GM12878 (cell line): ENCODE data around the gene S100A9. TPM values are rescaled to one million over a fixed set of nuclear protein-coding genes. Genes with fewer than 3 reads are reported as not detected.

Experiments used
- ATAC-seq: fragments of 200-7000 bp; cut with Tn5 transposase; 3 replicates; pipeline ENCODE4 v1.9.1; 2020; ENCODE audit warnings: mild to moderate bottlenecking, moderate library complexity
- BruUV-seq: library from RNA; stranded (reverse); fragments of 400-500 nt; replicated peaks from 2 replicates; lab custom pipeline; 2021; lab: Mats Ljungman, UMichigan
- CTCF ChIA-PET: fragments of 300-600 bp; sonication (Branson Sonifier 250); formaldehyde crosslinking; extraction: SDS; loops from one replicate; lab custom pipeline; 2021; ENCODE audit warnings: inconsistent platforms; lab: Yijun Ruan, JAX
- POLR2A ChIA-PET: fragments of 350-600 bp; formaldehyde crosslinking; extraction: SDS; loops from one replicate; lab custom pipeline; 2021; ENCODE audit warnings: inconsistent platforms; lab: Charles Lee
- RAD21 ChIA-PET: fragments of 300-600 bp; sonication (Branson Sonifier 250); formaldehyde crosslinking; loops from one replicate; lab custom pipeline; 2023; ENCODE audit warnings: antibody characterized with exemption; ENCODE audit not compliant: unreplicated experiment; lab: Charles Lee
- SMC1A ChIA-PET: fragments of 300-600 bp; sonication (Branson Sonifier 250); formaldehyde crosslinking; loops from one replicate; lab custom pipeline; 2023; ENCODE audit not compliant: unreplicated experiment, uncharacterized antibody; lab: Charles Lee
- DNase-seq: peaks from one replicate; pipeline ENCODE4 v3.0.0-alpha.2; 2011; ENCODE audit warnings: low read depth, low spot score
- FAIRE-seq: peaks from 3 replicates; lab custom pipeline; 2011; peaks lifted over from hg19 to GRCh38; lab: Jason Lieb, UNC
- H2AFZ ChIP-seq: 2 replicates; pipeline ENCODE4 v1.6.0; 2011; ENCODE audit warnings: low read depth, low read length, control low read depth; ENCODE audit not compliant: control insufficient read depth
- H3K27ac ChIP-seq: 2 replicates; pipeline ENCODE4 v1.5.1; 2011; ENCODE audit warnings: control low read depth; ENCODE audit not compliant: control insufficient read depth, insufficient read depth
- H3K27me3 ChIP-seq, 2 experiments: replicated peaks in 1 of 2; 2 replicates each; pipeline versions ENCODE4 v1.6.0 to v1.6.1; 2011; ENCODE audit warnings: low read length in 1 of 2; ENCODE audit not compliant: control insufficient read depth in 2 of 2, insufficient read depth in 2 of 2
- H3K36me3 ChIP-seq, 2 experiments: 2 replicates each; pipeline ENCODE4 v1.5.1; 2011; ENCODE audit warnings: low read length in 1 of 2; ENCODE audit not compliant: control insufficient read depth in 2 of 2, insufficient read depth in 2 of 2
- H3K4me1 ChIP-seq: 2 replicates; pipeline ENCODE4 v1.6.1; 2011; ENCODE audit warnings: mild to moderate bottlenecking, low read length, moderate library complexity, mixed read lengths; ENCODE audit not compliant: control insufficient read depth, insufficient read depth
- H3K4me2 ChIP-seq: 2 replicates; pipeline ENCODE4 v1.6.0; 2011; ENCODE audit warnings: control low read depth; ENCODE audit not compliant: control insufficient read depth, insufficient read depth
- H3K4me3 ChIP-seq: fragments of 200-600 bp; sonication (generic); 2 replicates; pipeline ENCODE4 v1.5.1; 2016
- H3K79me2 ChIP-seq: 2 replicates; pipeline ENCODE4 v1.6.0; 2011; ENCODE audit warnings: low read length; ENCODE audit not compliant: control insufficient read depth, insufficient read depth
- H3K9ac ChIP-seq: 2 replicates; pipeline ENCODE4 v1.8.0; 2011; ENCODE audit warnings: low read length, control low read depth, mixed read lengths; ENCODE audit not compliant: control insufficient read depth, insufficient read depth
- H3K9me3 ChIP-seq: replicated peaks from 3 replicates; pipeline ENCODE4 v1.5.1; 2011; ENCODE audit warnings: mild to moderate bottlenecking, low read length; ENCODE audit not compliant: control insufficient read depth, insufficient read depth
- H4K20me1 ChIP-seq: 2 replicates; pipeline ENCODE4 v1.6.0; 2011; ENCODE audit not compliant: control insufficient read depth, insufficient read depth
- BRCA1 ChIP-seq: IDR thresholded peaks from 2 replicates; pipeline ENCODE4 v1.6.1; 2011; ENCODE audit warnings: low read depth, low read length, improper control_type of control experiment
- KLF5 ChIP-seq: fragments of 450-650 bp; IDR thresholded peaks from 2 replicates; pipeline ENCODE4 v1.6.1; 2014; ENCODE audit warnings: mild to moderate bottlenecking; ENCODE audit not compliant: partially characterized antibody
- WGBS: methylation state at CpG from one replicate; pipeline ENCODE4 v1.1.6; 2016; ENCODE audit warnings: low lambda C conversion rate; ENCODE audit not compliant: insufficient replicate concordance, insufficient coverage; ENCODE audit errors: missing lambda C conversion rate; 5-methylcytosine and 5-hydroxymethylcytosine counted together
- in situ Hi-C: fragments of 300-500 bp; cut with MboI; formaldehyde crosslinking; loops from 9 replicates; pipeline ENCODE4 v1.14.3; 2018; ENCODE audit warnings: mixed read lengths
- intact Hi-C: fragments of 100-400 bp; cut with micrococcal nuclease; formaldehyde crosslinking; loops from one replicate; pipeline ENCODE4 v1.14.2; 2022; ENCODE audit not compliant: unreplicated experiment
- polyA plus RNA-seq, 11 experiments: library from polyadenylated mRNA; depleted of rRNA in 4 of 11; unstranded in 6 of 11; stranded (reverse) in 5 of 11; fragments of >200 nt; fragmentation: Nextera tagmentation in 4 of 11; fragmentation: Illumina TruSeq in 1 of 11; extraction: Ambion mirVana in 4 of 11; extraction: Trizol in 1 of 11; gene quantifications; 1 replicate in 1 of 11; 2 replicates in 10 of 11; pipeline versions ENCODE4 v1.2.1 to v1.2.3, GENCODE V29; 2011 to 2016; ENCODE audit warnings: inconsistent platforms in 2 of 11, missing spikeins in 2 of 11, low read depth in 1 of 11
- total RNA-seq, 4 experiments: library from RNA; depleted of rRNA in 3 of 4; stranded (reverse); fragments of >200 nt in 3 of 4; fragmentation: Illumina TruSeq in 1 of 4; extraction: Trizol in 1 of 4; gene quantifications; 2 replicates each; pipeline versions ENCODE4 v1.2.1 to v1.2.3, GENCODE V29; 2013 to 2021
- TF ChIP-seq, protein P1 (sequence below), 3 experiments: IDR thresholded peaks in 2 of 3; conservative IDR thresholded peaks in 1 of 3; 2 replicates each; pipeline ENCODE4 v1.5.1; 2011; ENCODE audit warnings: low read depth in 3 of 3, low read length in 3 of 3, mild to moderate bottlenecking in 3 of 3, control low read depth in 2 of 3, moderate library complexity in 2 of 3, inconsistent platforms in 1 of 3, mixed read lengths in 1 of 3; ENCODE audit not compliant: control insufficient read depth in 2 of 3, insufficient read depth in 1 of 3; ENCODE audit errors: extremely low read depth in 1 of 3

Gene S100A9
- total and polyA plus RNA-seq, 10 of the 15 experiments (the other 5 are each of a cell fraction or from before 2014, with no cell fraction given), result 0.22 to 1.7 (median 0.49) TPM; not detected in 3

DNA sequence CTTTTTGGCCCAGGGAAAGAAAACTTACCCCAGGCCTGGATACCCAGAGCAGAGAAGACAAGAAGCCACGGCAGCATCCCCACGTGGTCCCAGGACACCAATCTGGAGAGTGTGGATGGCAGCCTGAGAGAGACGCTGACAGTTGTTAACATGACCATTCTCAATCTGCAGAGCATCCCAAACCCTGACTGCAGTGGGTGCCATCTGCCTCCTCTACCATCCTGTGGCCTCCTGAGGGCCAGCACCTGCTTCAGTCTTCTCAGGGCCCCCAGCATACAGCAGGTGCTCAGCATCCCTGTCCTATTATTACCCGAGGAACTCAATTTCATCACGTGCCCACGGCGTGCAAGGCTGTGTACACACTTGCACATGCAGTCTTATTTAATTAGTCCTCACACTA is 9.8 kb upstream of the S100A9 start (continued):
- TF ChIP-seq, protein P1, sequence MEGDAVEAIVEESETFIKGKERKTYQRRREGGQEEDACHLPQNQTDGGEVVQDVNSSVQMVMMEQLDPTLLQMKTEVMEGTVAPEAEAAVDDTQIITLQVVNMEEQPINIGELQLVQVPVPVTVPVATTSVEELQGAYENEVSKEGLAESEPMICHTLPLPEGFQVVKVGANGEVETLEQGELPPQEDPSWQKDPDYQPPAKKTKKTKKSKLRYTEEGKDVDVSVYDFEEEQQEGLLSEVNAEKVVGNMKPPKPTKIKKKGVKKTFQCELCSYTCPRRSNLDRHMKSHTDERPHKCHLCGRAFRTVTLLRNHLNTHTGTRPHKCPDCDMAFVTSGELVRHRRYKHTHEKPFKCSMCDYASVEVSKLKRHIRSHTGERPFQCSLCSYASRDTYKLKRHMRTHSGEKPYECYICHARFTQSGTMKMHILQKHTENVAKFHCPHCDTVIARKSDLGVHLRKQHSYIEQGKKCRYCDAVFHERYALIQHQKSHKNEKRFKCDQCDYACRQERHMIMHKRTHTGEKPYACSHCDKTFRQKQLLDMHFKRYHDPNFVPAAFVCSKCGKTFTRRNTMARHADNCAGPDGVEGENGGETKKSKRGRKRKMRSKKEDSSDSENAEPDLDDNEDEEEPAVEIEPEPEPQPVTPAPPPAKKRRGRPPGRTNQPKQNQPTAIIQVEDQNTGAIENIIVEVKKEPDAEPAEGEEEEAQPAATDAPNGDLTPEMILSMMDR (IDR thresholded peaks at IDR 0.05 in 2 of 3, conservative IDR thresholded peaks at IDR 0.05 in 1 of 3; ENCODE audit: control insufficient read depth in 2 of 3, extremely low read depth in 1 of 3, insufficient read depth in 1 of 3, low read depth in 3 of 3, low read length in 3 of 3), result no peak

- H3K4me2 ChIP-seq, result no peak within 1 kb of the TSS
- FAIRE-seq (no peak), ATAC-seq (no peak), DNase-seq (no peak)
- no peaks in the 10 kb centered on the region for H3K9me3 ChIP-seq
- ChIA-PET POLR2A (no interaction called here), RAD21 (interaction anchor here (1.2 to 8.4 kb wide), 3 partner anchors 36 to 146 kb away, joined by 3 to 94 read pairs (median 7); partner anchors contain the start of gene PGLYRP3), SMC1A (interaction anchor here (1.2 to 1.3 kb wide), 2 partner anchors 62 to 146 kb away, joined by 3 to 4 read pairs; no protein-coding TSS in a partner anchor), CTCF (interaction anchor here (0.7 to 8.6 kb wide), 10 partner anchors 8 to 327 kb away, joined by 3 to 326 read pairs (median 4); partner anchors contain the start of gene S100A13)
- intact Hi-C loops, result no loop called here
- H3K27ac ChIP-seq, result no peak within 1 kb of the TSS
- H4K20me1 ChIP-seq, result no peaks in the 10 kb centered on the region
- in situ Hi-C loops, result no loop called here
- BruUV-seq, result no TSS peak
- TF ChIP-seq KLF5, result no peak
- no peak for TF ChIP-seq BRCA1
- H3K9ac ChIP-seq, result no peak within 1 kb of the TSS
- no peaks in the 10 kb centered on the region for H3K36me3 ChIP-seq
- no peak within 1 kb of the TSS for H3K4me3 ChIP-seq
- H2AFZ ChIP-seq, result no peak within 1 kb of the TSS
- H3K79me2 ChIP-seq, result no peaks in the 10 kb centered on the region
- 30% methylated on average over 10 of the region's 10 CpGs for WGBS
- H3K4me1 ChIP-seq, result peaks cover 28% of the 10 kb centered on the region
- no peaks in the 10 kb centered on the region for H3K27me3 ChIP-seq
Measured at GRCh38 chr1:153348511-153349362, 8.9 kb upstream of the S100A9 start, which contains the start of gene PGLYRP4. TSS of gene PGLYRP4 (minus strand) at chr1:153348841. CDS start at chr1:153347932, 909 bp downstream.
